Subcutaneous adipose tissue (tissue), 4 donors: ENCODE results near the gene SGMS1. TPM values are rescaled to one million over a fixed set of nuclear protein-coding genes. Genes with fewer than 3 reads are reported as not detected.

Source experiments
- CTCF ChIP-seq: fragments of 450-650 bp; IDR thresholded peaks from one replicate; pipeline ENCODE4 v1.5.1; 2016; ENCODE audit warnings: low read depth, mild to moderate bottlenecking, control low read depth, antibody characterized with exemption, moderate library complexity
- total RNA-seq, 4 donors: library from RNA; depleted of rRNA; stranded (reverse); fragments of >200 nt; gene quantifications; one replicate each; pipeline ENCODE4 v1.1.0, GENCODE V29; 2016

The SGMS1 gene
- total RNA-seq, 4 donors from 2014 or later = 63.9 to 117 (median 87.4) TPM

- TF ChIP-seq CTCF = no peak
Observed at GRCh38 chr10:50648089-50648934, 24.6 kb upstream of the SGMS1 start.

GRCh38 chr10:50645236-50645635 lies 21.5 kb upstream of the SGMS1 start:
- TF ChIP-seq CTCF = no peak

GRCh38 chr10:50641626-50642025 lies 17.9 kb upstream of the SGMS1 start:
- TF ChIP-seq CTCF = no peak

- TF ChIP-seq CTCF = no peak
Observed at GRCh38 chr10:50640238-50640637, 16.5 kb upstream of the SGMS1 start.

- no peak for TF ChIP-seq CTCF
Observed at GRCh38 chr10:50636618-50637579, 13.1 kb upstream of the SGMS1 start.

- no peak for TF ChIP-seq CTCF
Observed at GRCh38 chr10:50635286-50635685, 11.5 kb upstream of the SGMS1 start.

GRCh38 chr10:50634479-50634878 lies 10.7 kb upstream of the SGMS1 start:
- TF ChIP-seq CTCF = no peak
